Measurements from ENCODE around the gene HSPB6. TPM values are rescaled to one million over a fixed set of nuclear protein-coding genes. Genes with fewer than 3 reads are reported as not detected.

HSPB6 gene
- total RNA-seq, 1 experiment from 2014 or later = 0.87 TPM

GRCh38 chr19:35744430-35745327 lies 12.2 kb downstream of the HSPB6 start:
- TF ChIP-seq TCF7L2 (IDR thresholded peaks at IDR 0.05; ENCODE audit: low read depth, low read length) (peak; percentile 19; the same call in 1 of the 2 replicates), SIN3A (IDR thresholded peaks at IDR 0.05; ENCODE audit: borderline replicate concordance, insufficient read depth, low read depth, low read length) (peak; percentile 59; the same call in 1 of the 2 replicates), REST (IDR thresholded peaks at IDR 0.05; ENCODE audit: insufficient read depth in 1 of 2, low read depth in 2 of 2, low read length in 1 of 2) (no peak), POLR2AphosphoS5 (IDR thresholded peaks at IDR 0.05; ENCODE audit: low read depth, low read length) (peak; percentile 96)
- TF ChIP-seq, protein P1, sequence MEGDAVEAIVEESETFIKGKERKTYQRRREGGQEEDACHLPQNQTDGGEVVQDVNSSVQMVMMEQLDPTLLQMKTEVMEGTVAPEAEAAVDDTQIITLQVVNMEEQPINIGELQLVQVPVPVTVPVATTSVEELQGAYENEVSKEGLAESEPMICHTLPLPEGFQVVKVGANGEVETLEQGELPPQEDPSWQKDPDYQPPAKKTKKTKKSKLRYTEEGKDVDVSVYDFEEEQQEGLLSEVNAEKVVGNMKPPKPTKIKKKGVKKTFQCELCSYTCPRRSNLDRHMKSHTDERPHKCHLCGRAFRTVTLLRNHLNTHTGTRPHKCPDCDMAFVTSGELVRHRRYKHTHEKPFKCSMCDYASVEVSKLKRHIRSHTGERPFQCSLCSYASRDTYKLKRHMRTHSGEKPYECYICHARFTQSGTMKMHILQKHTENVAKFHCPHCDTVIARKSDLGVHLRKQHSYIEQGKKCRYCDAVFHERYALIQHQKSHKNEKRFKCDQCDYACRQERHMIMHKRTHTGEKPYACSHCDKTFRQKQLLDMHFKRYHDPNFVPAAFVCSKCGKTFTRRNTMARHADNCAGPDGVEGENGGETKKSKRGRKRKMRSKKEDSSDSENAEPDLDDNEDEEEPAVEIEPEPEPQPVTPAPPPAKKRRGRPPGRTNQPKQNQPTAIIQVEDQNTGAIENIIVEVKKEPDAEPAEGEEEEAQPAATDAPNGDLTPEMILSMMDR (IDR thresholded peaks at IDR 0.05) = no peak
- TSS peak; percentile 90 for BruUV-seq (replicated peaks)
- no peaks in the 10 kb centered on the region for H3K27me3 ChIP-seq (ENCODE audit: control insufficient read depth, insufficient read depth, low read length)
- in situ Hi-C loops (cut with HindIII; ENCODE audit: low pct_unique_long_range_greater_than_20kb, low sequenced_read_pairs) = no loop called here
- peak overlapping the region; percentile 92 to 97 for H3K4me3 ChIP-seq (ENCODE audit: low read depth in 2 of 2, low read length in 2 of 2)
- POLR2A ChIA-PET = interaction anchor here (0.5 to 1.2 kb wide), 11 partner anchors 9 to 480 kb away, joined by 3 to 21 read pairs (median 5); no protein-coding TSS in a partner anchor
- peak; percentile 89 for DNase-seq (ENCODE audit: low read depth, low spot score)
- peaks cover 30% of the 10 kb centered on the region for H3K4me1 ChIP-seq (ENCODE audit: control insufficient read depth, insufficient read depth, low read length)
- no peaks in the 10 kb centered on the region for H3K9me3 ChIP-seq (ENCODE audit: control insufficient read depth, insufficient read depth, low read depth, low read length)
- peak; percentile 80 for ATAC-seq
- CTCF ChIA-PET = interaction anchor here (0.6 to 0.7 kb wide), 3 partner anchors 29 to 89 kb away, joined by 3 to 7 read pairs (median 4); no protein-coding TSS in a partner anchor
- H3K36me3 ChIP-seq (ENCODE audit: control insufficient read depth, insufficient read depth, low read length) = no peaks in the 10 kb centered on the region
- peak overlapping the region; percentile 98 for H3K27ac ChIP-seq (ENCODE audit: low read length)
- intact Hi-C loops (cut with micrococcal nuclease; ENCODE audit: unreplicated experiment) = no loop called here

- peak overlapping the region; percentile 92 to 97 for H3K4me3 ChIP-seq (ENCODE audit: low read depth in 2 of 2, low read length in 2 of 2)
- intact Hi-C loops (cut with micrococcal nuclease; ENCODE audit: unreplicated experiment) = no loop called here
- ChIA-PET CTCF (interaction anchor here (0.7 kb wide), 1 partner anchor 23 kb away, joined by 8 read pairs; no protein-coding TSS in a partner anchor), POLR2A (interaction anchor here (0.5 to 0.7 kb wide), 4 partner anchors 32 to 469 kb away, joined by 3 to 9 read pairs (median 5); no protein-coding TSS in a partner anchor)
- no peaks in the 10 kb centered on the region for H3K36me3 ChIP-seq (ENCODE audit: control insufficient read depth, insufficient read depth, low read length)
- TF ChIP-seq, protein P1 (IDR thresholded peaks at IDR 0.05) = no peak
- TF ChIP-seq POLR2AphosphoS5 (IDR thresholded peaks at IDR 0.05; ENCODE audit: low read depth, low read length) (no peak), REST (IDR thresholded peaks at IDR 0.05; ENCODE audit: insufficient read depth in 1 of 2, low read depth in 2 of 2, low read length in 1 of 2) (no peak), SIN3A (IDR thresholded peaks at IDR 0.05; ENCODE audit: borderline replicate concordance, insufficient read depth, low read depth, low read length) (no peak), TCF7L2 (IDR thresholded peaks at IDR 0.05; ENCODE audit: low read depth, low read length) (no peak)
- ATAC-seq = no peak
- peaks cover 33% of the 10 kb centered on the region for H3K4me1 ChIP-seq (ENCODE audit: control insufficient read depth, insufficient read depth, low read length)
- in situ Hi-C loops (cut with HindIII; ENCODE audit: low pct_unique_long_range_greater_than_20kb, low sequenced_read_pairs) = no loop called here
- no peak for DNase-seq (ENCODE audit: low read depth, low spot score)
- H3K27me3 ChIP-seq (ENCODE audit: control insufficient read depth, insufficient read depth, low read length) = no peaks in the 10 kb centered on the region
- no peaks in the 10 kb centered on the region for H3K9me3 ChIP-seq (ENCODE audit: control insufficient read depth, insufficient read depth, low read depth, low read length)
- peak overlapping the region; percentile 98 for H3K27ac ChIP-seq (ENCODE audit: low read length)
- no TSS peak for BruUV-seq (replicated peaks)
These were observed 13.0 kb downstream of the HSPB6 start for GRCh38 chr19:35743640-35744429.
